Stimulated activated CD4-positive, alpha-beta T cell treated with anti-CD3 and anti-CD28 coated beads, Interleukin-1b, Interleukin-23, amount 100 ng/mL, for 4 hours (primary cell): ENCODE measurements around the gene SLC29A4.
"Not testable (repeated sequence)": the region's sequence is repeated elsewhere in the genome, so short reads cannot be mapped to it uniquely, and the experiment has no call there.

ENCODE experiments used
- DNase-seq, 2 donors: peaks; one replicate each; pipeline ENCODE4 v3.0.0-alpha.2; 2020; ENCODE audit warnings: low read depth in 2 of 2

The SLC29A4 gene

GRCh38 chr7:5323800-5324781, 41.3 kb downstream of the SLC29A4 start:
- not testable (repeated sequence) for DNase-seq

GRCh38 chr7:5324961-5325360, 42.2 kb downstream of the SLC29A4 start:
- no peak for DNase-seq

GRCh38 chr7:5330288-5330687, 47.5 kb downstream of the SLC29A4 start:
- no peak for DNase-seq

GRCh38 chr7:5332579-5332978, 49.8 kb downstream of the SLC29A4 start:
- no peak for DNase-seq

- DNase-seq, result no peak
Measured at GRCh38 chr7:5333121-5334045, 50.6 kb downstream of the SLC29A4 start.

GRCh38 chr7:5334671-5335070, 51.9 kb downstream of the SLC29A4 start:
- DNase-seq, result no peak

GRCh38 chr7:5337047-5337446, 54.3 kb downstream of the SLC29A4 start:
- DNase-seq, result no peak

- no peak for DNase-seq
Measured at GRCh38 chr7:5339955-5340354, 57.2 kb downstream of the SLC29A4 start.

- no peak for DNase-seq
Measured at GRCh38 chr7:5342631-5343030, 59.9 kb downstream of the SLC29A4 start.

GRCh38 chr7:5343884-5344283, 61.1 kb downstream of the SLC29A4 start:
- no peak for DNase-seq

GRCh38 chr7:5344342-5344741, 61.6 kb downstream of the SLC29A4 start:
- DNase-seq, result no peak

- no peak for DNase-seq
Measured at GRCh38 chr7:5345171-5345570, 62.4 kb downstream of the SLC29A4 start.

GRCh38 chr7:5345671-5346070, 62.9 kb downstream of the SLC29A4 start:
- no peak for DNase-seq

GRCh38 chr7:5348134-5349004, 65.6 kb downstream of the SLC29A4 start:
- DNase-seq, result no peak

GRCh38 chr7:5349005-5349380, 66.2 kb downstream of the SLC29A4 start:
- DNase-seq, result no peak

- DNase-seq, result no peak
Measured at GRCh38 chr7:5349437-5350173, 66.9 kb downstream of the SLC29A4 start.

GRCh38 chr7:5350174-5350463, 67.4 kb downstream of the SLC29A4 start:
- no peak for DNase-seq

GRCh38 chr7:5350600-5351385, 68.0 kb downstream of the SLC29A4 start:
- no peak for DNase-seq

- no peak for DNase-seq
Measured at GRCh38 chr7:5351507-5352265, 68.9 kb downstream of the SLC29A4 start.
